Stomach smooth muscle (tissue), 2 donors: ENCODE data around the gene CNIH1.
"Not testable (repeated sequence)": the region's sequence is repeated elsewhere in the genome, so short reads cannot be mapped to it uniquely, and the experiment has no call there.

Source experiments
- H3K27ac ChIP-seq: one replicate; pipeline ENCODE4 v1.7.0; 2013; ENCODE audit warnings: mild to moderate bottlenecking, low read length, inconsistent platforms
- H3K27me3 ChIP-seq, 2 donors: one replicate each; pipeline ENCODE4 v1.7.0; 2013; ENCODE audit warnings: low read length in 2 of 2; ENCODE audit not compliant: insufficient read depth in 2 of 2, control insufficient read depth in 1 of 2
- H3K36me3 ChIP-seq, 2 donors: one replicate each; pipeline ENCODE4 v1.7.0; 2013; ENCODE audit warnings: low read length in 2 of 2; ENCODE audit not compliant: control insufficient read depth in 2 of 2, insufficient read depth in 2 of 2
- H3K4me1 ChIP-seq: one replicate; pipeline ENCODE4 v1.7.0; 2013; ENCODE audit warnings: low read length; ENCODE audit not compliant: control insufficient read depth, insufficient read depth
- H3K4me3 ChIP-seq, 2 donors: one replicate each; pipeline ENCODE4 v1.7.0; 2013; ENCODE audit warnings: low read length in 2 of 2
- H3K9ac ChIP-seq, 2 donors: one replicate each; pipeline ENCODE4 v1.7.0; 2013; ENCODE audit warnings: low read length in 2 of 2, mild to moderate bottlenecking in 1 of 2
- H3K9me3 ChIP-seq, 2 donors: one replicate each; pipeline ENCODE4 v1.7.0; 2013; ENCODE audit warnings: low read length in 2 of 2; ENCODE audit not compliant: control insufficient read depth in 2 of 2
- donor health status: healthy.
- donor health status: Pancreatic carcinoma.

The CNIH1 gene

GRCh38 chr14:54467280-54467679 lies 26.1 kb upstream of the CNIH1 start:
- Histone ChIP-seq H3K27me3 (no peaks in the 10 kb centered on the region), H3K9me3 (no peaks in the 10 kb centered on the region), H3K9ac (no peak overlapping the region), H3K4me1 (no peaks in the 10 kb centered on the region), H3K4me3 (no peak overlapping the region), H3K27ac (no peak overlapping the region), H3K36me3 (peaks cover 0 to 4% of the 10 kb centered on the region in 2 donors)

GRCh38 chr14:54465654-54466053 lies 24.5 kb upstream of the CNIH1 start:
- Histone ChIP-seq H3K9me3 (no peaks in the 10 kb centered on the region), H3K9ac (no peak overlapping the region), H3K4me1 (no peaks in the 10 kb centered on the region), H3K4me3 (no peak overlapping the region), H3K27ac (no peak overlapping the region), H3K27me3 (no peaks in the 10 kb centered on the region), H3K36me3 (no peaks in the 10 kb centered on the region)

GRCh38 chr14:54462048-54462447 lies 20.9 kb upstream of the CNIH1 start:
- H3K9me3 ChIP-seq, result no peaks in the 10 kb centered on the region
- H3K4me1 ChIP-seq, result no peaks in the 10 kb centered on the region
- no peak overlapping the region for H3K4me3 ChIP-seq
- no peak overlapping the region for H3K27ac ChIP-seq
- H3K36me3 ChIP-seq, result no peaks in the 10 kb centered on the region
- no peak overlapping the region for H3K9ac ChIP-seq
- H3K27me3 ChIP-seq, result no peaks in the 10 kb centered on the region

GRCh38 chr14:54459106-54459505 lies 17.9 kb upstream of the CNIH1 start:
- no peak overlapping the region for H3K27ac ChIP-seq
- H3K4me3 ChIP-seq, result no peak overlapping the region
- H3K27me3 ChIP-seq, result no peaks in the 10 kb centered on the region
- H3K36me3 ChIP-seq, result no peaks in the 10 kb centered on the region
- H3K9me3 ChIP-seq, result no peaks in the 10 kb centered on the region
- no peak overlapping the region for H3K9ac ChIP-seq
- H3K4me1 ChIP-seq, result no peaks in the 10 kb centered on the region

GRCh38 chr14:54458536-54458935 lies 17.4 kb upstream of the CNIH1 start:
- not testable (repeated sequence) for H3K9me3 ChIP-seq, H3K27ac ChIP-seq, H3K9ac ChIP-seq, H3K27me3 ChIP-seq, H3K4me1 ChIP-seq, H3K4me3 ChIP-seq, H3K36me3 ChIP-seq

- no peak overlapping the region for H3K27ac ChIP-seq
- H3K36me3 ChIP-seq, result no peaks in the 10 kb centered on the region
- H3K9ac ChIP-seq, result no peak overlapping the region
- no peaks in the 10 kb centered on the region for H3K9me3 ChIP-seq
- no peaks in the 10 kb centered on the region for H3K4me1 ChIP-seq
- H3K4me3 ChIP-seq, result no peak overlapping the region
- H3K27me3 ChIP-seq, result no peaks in the 10 kb centered on the region
These were observed 16.4 kb upstream of the CNIH1 start for GRCh38 chr14:54457609-54457996.

GRCh38 chr14:54456820-54457608 lies 15.8 kb upstream of the CNIH1 start:
- not testable (repeated sequence) for H3K36me3 ChIP-seq, H3K27me3 ChIP-seq

GRCh38 chr14:54455363-54455762 lies 14.2 kb upstream of the CNIH1 start:
- Histone ChIP-seq H3K9me3 (no peaks in the 10 kb centered on the region), H3K4me3 (no peak overlapping the region), H3K27ac (no peak overlapping the region), H3K36me3 (no peaks in the 10 kb centered on the region), H3K4me1 (no peaks in the 10 kb centered on the region), H3K9ac (no peak overlapping the region), H3K27me3 (no peaks in the 10 kb centered on the region)

More at GRCh38 chr14:54456820-54457608, 15.8 kb upstream of the CNIH1 start:
- not testable (repeated sequence) for H3K27ac ChIP-seq, H3K4me3 ChIP-seq, H3K9me3 ChIP-seq, H3K4me1 ChIP-seq, H3K9ac ChIP-seq

- not testable (repeated sequence) for H3K27ac ChIP-seq, H3K27me3 ChIP-seq, H3K9me3 ChIP-seq, H3K4me1 ChIP-seq, H3K9ac ChIP-seq, H3K36me3 ChIP-seq, H3K4me3 ChIP-seq
These were observed 12.8 kb upstream of the CNIH1 start for GRCh38 chr14:54453990-54454389.

- Histone ChIP-seq H3K4me3 (no peak overlapping the region), H3K9me3 (no peaks in the 10 kb centered on the region), H3K36me3 (no peaks in the 10 kb centered on the region), H3K4me1 (no peaks in the 10 kb centered on the region), H3K27ac (no peak overlapping the region), H3K9ac (no peak overlapping the region), H3K27me3 (no peaks in the 10 kb centered on the region)
These were observed 12.1 kb upstream of the CNIH1 start for GRCh38 chr14:54453252-54453651.

- Histone ChIP-seq H3K9me3 (no peaks in the 10 kb centered on the region), H3K36me3 (no peaks in the 10 kb centered on the region), H3K27ac (no peak overlapping the region), H3K27me3 (no peaks in the 10 kb centered on the region), H3K9ac (no peak overlapping the region), H3K4me3 (no peak overlapping the region), H3K4me1 (no peaks in the 10 kb centered on the region)
These were observed 10.8 kb upstream of the CNIH1 start for GRCh38 chr14:54451961-54452360.
